Measurements from ENCODE around the gene ZNF426.

The ZNF426 gene

DNA sequence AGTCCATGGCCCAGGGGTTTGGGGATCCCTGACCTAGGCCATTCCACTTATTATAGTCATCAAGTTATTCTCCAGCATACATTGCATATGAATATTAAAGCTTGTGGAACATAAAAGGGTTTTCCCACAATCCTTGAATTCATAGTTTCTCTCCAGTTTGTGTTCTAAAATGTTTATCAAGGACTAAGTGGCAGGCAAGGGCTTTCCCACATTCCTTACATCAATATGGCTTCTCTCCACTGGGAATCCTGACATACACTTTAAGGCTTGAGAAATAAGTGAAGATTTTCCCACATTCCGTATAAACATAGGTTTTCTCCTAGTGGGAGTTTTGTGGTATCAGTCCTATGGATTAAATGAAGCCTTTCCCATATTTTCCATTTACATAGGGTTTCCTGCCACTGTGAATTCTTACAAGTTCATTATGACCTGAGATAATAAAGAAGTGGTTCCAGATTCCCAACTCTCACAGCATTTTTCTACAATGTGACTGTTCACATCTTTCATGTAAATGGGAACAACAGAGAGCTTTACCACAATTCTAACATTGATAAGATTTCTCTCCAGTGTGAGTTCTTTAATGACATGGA is 14.5 kb downstream of the ZNF426 start:
- no peak overlapping the region for H3K4me2 ChIP-seq (ENCODE audit: low read depth, low read length, poor library complexity, severe bottlenecking)

DNA sequence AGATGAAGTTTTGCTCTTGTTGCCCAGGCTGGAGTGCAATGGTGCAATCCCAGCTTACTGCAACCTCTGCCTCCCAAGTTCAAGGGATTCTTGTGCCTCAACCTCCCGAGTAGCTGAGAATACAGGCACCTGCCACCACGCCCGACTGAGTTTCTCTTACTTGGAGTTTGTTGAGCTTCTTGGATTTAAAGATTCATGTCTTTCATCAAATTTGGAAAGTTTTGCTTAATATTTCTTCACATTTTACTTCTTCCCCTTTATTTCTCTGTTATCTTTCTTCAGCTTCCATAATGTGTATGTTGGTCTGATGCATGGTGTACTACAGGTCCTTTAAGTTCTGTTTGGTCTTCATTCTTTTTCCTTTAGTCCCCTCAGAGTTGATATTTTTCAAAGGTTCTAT is 31.2 kb downstream of the ZNF426 start:
- H3K4me2 ChIP-seq (ENCODE audit: low read depth, low read length, poor library complexity, severe bottlenecking): no peak overlapping the region
- no peaks in the 10 kb centered on the region for H3F3A ChIP-seq (ENCODE audit: insufficient read depth)
- no peaks in the 10 kb centered on the region for H4K20me1 ChIP-seq (ENCODE audit: low read depth, low read length)
- no peak overlapping the region for H3K4me3 ChIP-seq (ENCODE audit: insufficient read depth, low read length, poor library complexity, severe bottlenecking)
- no peak overlapping the region for H2AFZ ChIP-seq (ENCODE audit: low read depth, low read length, severe bottlenecking)
- no peaks in the 10 kb centered on the region for H3K9me2 ChIP-seq (replicated peaks; ENCODE audit: insufficient read depth, low read length)
- no peaks in the 10 kb centered on the region for H3K79me2 ChIP-seq (ENCODE audit: insufficient read depth, low read length)
- TF ChIP-seq, protein P1, sequence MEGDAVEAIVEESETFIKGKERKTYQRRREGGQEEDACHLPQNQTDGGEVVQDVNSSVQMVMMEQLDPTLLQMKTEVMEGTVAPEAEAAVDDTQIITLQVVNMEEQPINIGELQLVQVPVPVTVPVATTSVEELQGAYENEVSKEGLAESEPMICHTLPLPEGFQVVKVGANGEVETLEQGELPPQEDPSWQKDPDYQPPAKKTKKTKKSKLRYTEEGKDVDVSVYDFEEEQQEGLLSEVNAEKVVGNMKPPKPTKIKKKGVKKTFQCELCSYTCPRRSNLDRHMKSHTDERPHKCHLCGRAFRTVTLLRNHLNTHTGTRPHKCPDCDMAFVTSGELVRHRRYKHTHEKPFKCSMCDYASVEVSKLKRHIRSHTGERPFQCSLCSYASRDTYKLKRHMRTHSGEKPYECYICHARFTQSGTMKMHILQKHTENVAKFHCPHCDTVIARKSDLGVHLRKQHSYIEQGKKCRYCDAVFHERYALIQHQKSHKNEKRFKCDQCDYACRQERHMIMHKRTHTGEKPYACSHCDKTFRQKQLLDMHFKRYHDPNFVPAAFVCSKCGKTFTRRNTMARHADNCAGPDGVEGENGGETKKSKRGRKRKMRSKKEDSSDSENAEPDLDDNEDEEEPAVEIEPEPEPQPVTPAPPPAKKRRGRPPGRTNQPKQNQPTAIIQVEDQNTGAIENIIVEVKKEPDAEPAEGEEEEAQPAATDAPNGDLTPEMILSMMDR (IDR thresholded peaks at IDR 0.05; ENCODE audit: insufficient read depth, low read length, poor library complexity, severe bottlenecking): no peak
- no peak for TF ChIP-seq EZH2phosphoT487 (conservative IDR thresholded peaks at IDR 0.05; ENCODE audit: low read length)
- H3K36me3 ChIP-seq (ENCODE audit: low read length): no peaks in the 10 kb centered on the region
- H3K9me3 ChIP-seq (ENCODE audit: insufficient read depth, low read length): peaks cover 8% of the 10 kb centered on the region; the same call in 1 of the 2 replicates
- H3K9ac ChIP-seq (ENCODE audit: low read length): no peak overlapping the region
- H3K27me3 ChIP-seq (ENCODE audit: low read length): no peaks in the 10 kb centered on the region
- H3K27ac ChIP-seq (ENCODE audit: low read depth, low read length): no peak overlapping the region

More for the DNA sequence above, 14.5 kb downstream of the ZNF426 start:
- Histone ChIP-seq H3K27ac (ENCODE audit: low read depth, low read length) (no peak overlapping the region), H3K9me2 (replicated peaks; ENCODE audit: insufficient read depth, low read length) (no peaks in the 10 kb centered on the region), H4K20me1 (ENCODE audit: low read depth, low read length) (no peaks in the 10 kb centered on the region), H2AFZ (ENCODE audit: low read depth, low read length, severe bottlenecking) (no peak overlapping the region), H3F3A (ENCODE audit: insufficient read depth) (no peaks in the 10 kb centered on the region), H3K4me3 (ENCODE audit: insufficient read depth, low read length, poor library complexity, severe bottlenecking) (no peak overlapping the region), H3K9ac (ENCODE audit: low read length) (no peak overlapping the region), H3K27me3 (ENCODE audit: low read length) (no peaks in the 10 kb centered on the region), H3K36me3 (ENCODE audit: low read length) (peaks cover 26% of the 10 kb centered on the region), H3K79me2 (ENCODE audit: insufficient read depth, low read length) (no peaks in the 10 kb centered on the region), H3K9me3 (ENCODE audit: insufficient read depth, low read length) (peaks cover 53% of the 10 kb centered on the region; the same call in 1 of the 2 replicates)
- TF ChIP-seq, protein P1 (IDR thresholded peaks at IDR 0.05; ENCODE audit: insufficient read depth, low read length, poor library complexity, severe bottlenecking): no peak
- TF ChIP-seq EZH2phosphoT487 (conservative IDR thresholded peaks at IDR 0.05; ENCODE audit: low read length): no peak

DNA sequence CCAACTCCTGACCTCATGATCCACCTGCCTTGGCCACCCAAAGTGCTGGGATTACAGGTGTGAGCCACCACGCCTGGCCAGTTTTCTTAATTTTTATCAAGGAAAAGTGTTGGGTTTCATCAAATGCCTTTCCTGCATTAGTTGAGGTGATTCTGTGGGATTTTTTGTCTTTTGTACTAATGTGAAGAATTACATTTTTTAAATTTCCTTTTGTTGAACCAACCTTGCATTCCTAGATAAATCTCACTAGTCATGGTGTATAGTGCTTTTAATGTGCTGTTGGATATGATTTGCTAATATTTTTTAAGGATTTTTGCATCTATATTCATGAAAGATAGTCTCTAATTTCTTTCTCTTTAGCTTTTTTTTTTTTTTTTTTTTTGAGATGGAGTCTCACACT is 37.6 kb downstream of the ZNF426 start:
- no peaks in the 10 kb centered on the region for H3K79me2 ChIP-seq (ENCODE audit: insufficient read depth, low read length)
- H3K36me3 ChIP-seq (ENCODE audit: low read length): no peaks in the 10 kb centered on the region
- no peaks in the 10 kb centered on the region for H3K27me3 ChIP-seq (ENCODE audit: low read length)
- no peak for TF ChIP-seq EZH2phosphoT487 (conservative IDR thresholded peaks at IDR 0.05; ENCODE audit: low read length)
- TF ChIP-seq, protein P1 (IDR thresholded peaks at IDR 0.05; ENCODE audit: insufficient read depth, low read length, poor library complexity, severe bottlenecking): no peak
- H3K9me3 ChIP-seq (ENCODE audit: insufficient read depth, low read length): no peaks in the 10 kb centered on the region
- no peaks in the 10 kb centered on the region for H3F3A ChIP-seq (ENCODE audit: insufficient read depth)
- H3K4me3 ChIP-seq (ENCODE audit: insufficient read depth, low read length, poor library complexity, severe bottlenecking): no peak overlapping the region
- no peak overlapping the region for H3K27ac ChIP-seq (ENCODE audit: low read depth, low read length)
- H2AFZ ChIP-seq (ENCODE audit: low read depth, low read length, severe bottlenecking): no peak overlapping the region
- no peak overlapping the region for H3K9ac ChIP-seq (ENCODE audit: low read length)
- no peaks in the 10 kb centered on the region for H4K20me1 ChIP-seq (ENCODE audit: low read depth, low read length)
- H3K4me2 ChIP-seq (ENCODE audit: low read depth, low read length, poor library complexity, severe bottlenecking): no peak overlapping the region
- H3K9me2 ChIP-seq (replicated peaks; ENCODE audit: insufficient read depth, low read length): no peaks in the 10 kb centered on the region
